Gastrocnemius medialis (tissue), 4 donors: ENCODE data around the gene RALGAPA2.

ENCODE experiments used
- POLR2A ChIP-seq, 2 donors: fragments of 450-650 bp; IDR thresholded peaks; one replicate each; pipeline ENCODE4 v1.6.1; 2017; ENCODE audit warnings: antibody characterized with exemption in 2 of 2, mild to moderate bottlenecking in 2 of 2, moderate library complexity in 2 of 2
- TF ChIP-seq, protein P1 (sequence below), 5 experiments: fragments of 450-650 bp in 3 of 5; fragments of 200-600 bp in 2 of 5; sonication (generic) in 2 of 5; IDR thresholded peaks in 4 of 5; conservative IDR thresholded peaks in 1 of 5; 1 replicate in 4 of 5; 2 replicates in 1 of 5; pipeline ENCODE4 v1.5.1; 2016 to 2019; ENCODE audit warnings: antibody characterized with exemption in 5 of 5, mild to moderate bottlenecking in 3 of 5, moderate library complexity in 3 of 5

DNA sequence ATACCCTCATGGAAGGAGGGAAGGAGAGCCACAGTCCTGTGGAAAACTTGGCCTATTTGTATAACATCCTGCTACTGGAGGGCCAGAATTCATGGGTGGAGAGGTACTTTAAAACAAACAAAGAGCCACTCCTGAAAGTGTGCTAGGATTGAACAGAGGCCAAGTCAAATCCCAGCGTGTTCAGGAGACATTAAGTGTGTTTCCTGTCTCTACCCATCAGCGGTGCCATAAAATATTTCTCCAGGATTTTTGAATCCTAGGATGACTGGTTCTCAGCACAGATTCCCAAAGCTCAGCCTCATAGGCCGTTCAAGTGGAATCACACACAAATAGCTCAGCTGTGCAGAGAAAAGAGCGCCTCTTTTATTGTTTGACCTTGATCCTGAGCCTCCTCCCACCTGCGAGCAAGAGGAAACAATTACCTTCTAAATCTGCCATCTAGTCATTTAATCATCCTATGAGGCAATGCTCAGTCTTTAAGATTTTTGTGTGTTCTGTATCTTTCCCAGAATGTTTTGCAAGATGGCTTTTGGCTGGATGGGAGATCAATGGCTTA, 31.8 kb upstream of the RALGAPA2 start:
- TF ChIP-seq, protein P1, sequence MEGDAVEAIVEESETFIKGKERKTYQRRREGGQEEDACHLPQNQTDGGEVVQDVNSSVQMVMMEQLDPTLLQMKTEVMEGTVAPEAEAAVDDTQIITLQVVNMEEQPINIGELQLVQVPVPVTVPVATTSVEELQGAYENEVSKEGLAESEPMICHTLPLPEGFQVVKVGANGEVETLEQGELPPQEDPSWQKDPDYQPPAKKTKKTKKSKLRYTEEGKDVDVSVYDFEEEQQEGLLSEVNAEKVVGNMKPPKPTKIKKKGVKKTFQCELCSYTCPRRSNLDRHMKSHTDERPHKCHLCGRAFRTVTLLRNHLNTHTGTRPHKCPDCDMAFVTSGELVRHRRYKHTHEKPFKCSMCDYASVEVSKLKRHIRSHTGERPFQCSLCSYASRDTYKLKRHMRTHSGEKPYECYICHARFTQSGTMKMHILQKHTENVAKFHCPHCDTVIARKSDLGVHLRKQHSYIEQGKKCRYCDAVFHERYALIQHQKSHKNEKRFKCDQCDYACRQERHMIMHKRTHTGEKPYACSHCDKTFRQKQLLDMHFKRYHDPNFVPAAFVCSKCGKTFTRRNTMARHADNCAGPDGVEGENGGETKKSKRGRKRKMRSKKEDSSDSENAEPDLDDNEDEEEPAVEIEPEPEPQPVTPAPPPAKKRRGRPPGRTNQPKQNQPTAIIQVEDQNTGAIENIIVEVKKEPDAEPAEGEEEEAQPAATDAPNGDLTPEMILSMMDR (IDR thresholded peaks at IDR 0.05 in 4 of 5, conservative IDR thresholded peaks at IDR 0.05 in 1 of 5) = no peak
- no peak for TF ChIP-seq POLR2A (IDR thresholded peaks at IDR 0.05)
